Keratinocyte (primary cell): ENCODE measurements around the gene BAIAP2. TPM values are rescaled to one million over a fixed set of nuclear protein-coding genes. Genes with fewer than 3 reads are reported as not detected.
A peak's percentile ranks its signal among the peaks of the same experiment; 100 is the strongest.

ENCODE experiments used
- DNase-seq: peaks from one replicate; pipeline ENCODE4 v3.0.0-alpha.2; 2011; ENCODE audit warnings: low read depth, missing footprints, low spot score
- FAIRE-seq: peaks from 2 replicates; lab custom pipeline; 2011; peaks lifted over from hg19 to GRCh38; lab: Jason Lieb, UNC
- H2AFZ ChIP-seq: 2 replicates; pipeline ENCODE4 v1.6.0; 2012; ENCODE audit warnings: low read length, control low read depth, inconsistent platforms; ENCODE audit not compliant: control insufficient read depth
- H3K27ac ChIP-seq: 2 replicates; pipeline ENCODE4 v1.5.1; 2011; ENCODE audit warnings: low read length; ENCODE audit not compliant: control insufficient read depth, insufficient read depth
- H3K27me3 ChIP-seq: 3 replicates; pipeline ENCODE4 v1.6.0; 2011; ENCODE audit warnings: low read length; ENCODE audit not compliant: control insufficient read depth, insufficient read depth; ENCODE audit errors: extremely low read depth
- H3K36me3 ChIP-seq, 2 experiments: 2 replicates in 1 of 2; 3 replicates in 1 of 2; pipeline ENCODE4 v1.5.1; 2011; ENCODE audit warnings: low read length in 2 of 2, mild to moderate bottlenecking in 1 of 2; ENCODE audit not compliant: control insufficient read depth in 2 of 2, insufficient read depth in 2 of 2; ENCODE audit errors: extremely low read depth in 1 of 2
- H3K4me1 ChIP-seq: 3 replicates; pipeline ENCODE4 v1.5.1; 2011; ENCODE audit warnings: low read length; ENCODE audit not compliant: control insufficient read depth, insufficient read depth; ENCODE audit errors: extremely low read depth
- H3K4me2 ChIP-seq: 3 replicates; pipeline ENCODE4 v1.6.0; 2011; ENCODE audit warnings: low read depth, low read length; ENCODE audit not compliant: control insufficient read depth, insufficient read depth; ENCODE audit errors: extremely low read depth
- H3K4me3 ChIP-seq, 3 experiments: fragments of 200-600 bp in 1 of 3; sonication (generic) in 1 of 3; 2 replicates in 2 of 3; 3 replicates in 1 of 3; pipeline ENCODE4 v1.5.1; 2011 to 2016; ENCODE audit warnings: low read length in 3 of 3, mild to moderate bottlenecking in 3 of 3, control low read depth in 2 of 3, inconsistent platforms in 1 of 3, low read depth in 1 of 3, mixed read lengths in 1 of 3, mixed run types in 1 of 3, moderate library complexity in 1 of 3; ENCODE audit not compliant: control insufficient read depth in 2 of 3, insufficient read depth in 2 of 3; ENCODE audit errors: extremely low read depth in 1 of 3
- H3K79me2 ChIP-seq: 2 replicates; pipeline ENCODE4 v1.6.0; 2012; ENCODE audit warnings: low read length; ENCODE audit not compliant: control insufficient read depth, insufficient read depth
- H3K9ac ChIP-seq: 3 replicates; pipeline ENCODE4 v1.6.0; 2011; ENCODE audit warnings: low read length; ENCODE audit not compliant: control insufficient read depth, insufficient read depth; ENCODE audit errors: extremely low read depth
- H3K9me1 ChIP-seq: 3 replicates; pipeline ENCODE4 v1.6.0; 2011; ENCODE audit warnings: low read length; ENCODE audit not compliant: control insufficient read depth, insufficient read depth; ENCODE audit errors: extremely low read depth
- H3K9me3 ChIP-seq: 2 replicates; pipeline ENCODE4 v1.5.1; 2012; ENCODE audit warnings: low read depth, low read length; ENCODE audit not compliant: control insufficient read depth
- H4K20me1 ChIP-seq: 3 replicates; pipeline ENCODE4 v1.6.0; 2011; ENCODE audit warnings: low read length; ENCODE audit not compliant: control insufficient read depth, insufficient read depth; ENCODE audit errors: extremely low read depth
- CTCF ChIP-seq, 3 experiments: IDR thresholded peaks in 1 of 3; conservative IDR thresholded peaks in 1 of 3; optimal IDR thresholded peaks in 1 of 3; 2 replicates in 2 of 3; 3 replicates in 1 of 3; pipeline versions ENCODE3 to v1.5.1; 2011; ENCODE audit warnings: low read length in 3 of 3, mild to moderate bottlenecking in 3 of 3, moderate library complexity in 2 of 3, control low read depth in 1 of 3, inconsistent platforms in 1 of 3; ENCODE audit not compliant: insufficient read depth in 2 of 3; ENCODE audit errors: extremely low read depth in 1 of 3
- EZH2 ChIP-seq: IDR thresholded peaks from one replicate; pipeline ENCODE4 v1.6.1; 2012; ENCODE audit warnings: inconsistent platforms, mild to moderate bottlenecking, low read length, moderate library complexity
- dilution Hi-C: fragments of 300-500 bp; cut with MboI; formaldehyde crosslinking; loops from one replicate; pipeline ENCODE4 v1.7.0; 2020; ENCODE audit warnings: low sequenced_read_pairs; ENCODE audit not compliant: extremely low pct_ligation_motif_present
- polyA plus RNA-seq, 5 experiments: library from polyadenylated mRNA; depleted of rRNA in 3 of 5; stranded (reverse) in 3 of 5; stranded (forward) in 1 of 5; unstranded in 1 of 5; fragments of >200 nt; gene quantifications; 1 replicate in 1 of 5; 2 replicates in 3 of 5; 3 replicates in 1 of 5; pipeline versions ENCODE4 v1.2.1 to v1.2.3, GENCODE V29; 2011 to 2012; ENCODE audit warnings: missing spikeins in 2 of 5, low read depth in 1 of 5, low replicate concordance in 1 of 5

Gene BAIAP2
- polyA plus RNA-seq, 1 donor (not counting 4 experiments of a cell fraction or from before 2014, with no cell fraction given) = 56.7 TPM

DNA sequence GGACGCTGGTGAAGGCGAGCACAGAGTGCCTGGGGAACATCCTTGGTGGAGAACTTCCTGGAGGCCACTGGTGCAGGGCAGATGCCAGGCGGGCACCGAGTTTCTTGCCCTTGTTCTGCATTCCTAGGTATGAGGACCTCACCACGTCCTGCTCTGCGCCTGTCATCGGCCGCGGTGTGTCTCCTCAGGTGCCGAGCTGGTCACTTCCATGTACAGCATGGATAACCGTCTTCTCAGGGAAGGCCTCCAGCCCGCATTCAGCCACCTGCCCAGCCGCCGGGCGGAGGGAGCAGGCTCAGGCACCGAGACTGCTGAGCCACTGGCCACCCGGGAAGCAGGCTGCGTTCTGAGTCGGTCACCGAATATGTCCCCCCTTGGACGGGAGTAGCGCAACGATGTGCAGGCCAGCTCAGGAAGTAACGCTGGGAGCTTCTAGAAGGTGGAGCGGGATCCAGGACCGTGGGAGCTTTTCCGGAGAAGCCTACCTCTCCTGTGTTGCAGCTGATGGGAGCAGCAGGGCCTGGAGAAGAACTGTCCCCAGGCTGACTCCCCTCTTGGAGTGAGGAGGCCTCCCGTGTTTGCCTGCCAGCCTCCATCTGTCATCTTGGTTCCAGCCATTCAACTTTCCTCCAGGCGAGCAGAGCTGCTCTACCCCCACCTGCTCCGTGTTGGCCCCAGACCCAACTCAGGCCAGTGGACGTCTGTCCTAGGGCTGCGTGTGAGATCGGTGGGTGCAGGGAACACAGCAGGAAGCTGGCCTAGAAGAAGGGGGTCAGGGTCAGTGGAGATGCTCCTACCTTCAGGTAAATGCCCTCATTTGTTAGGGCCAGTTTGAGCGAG is 2.1 kb upstream of the BAIAP2 start:
- no peak for TF ChIP-seq CTCF (optimal IDR thresholded peaks at IDR 0.05 in 1 of 3, IDR thresholded peaks at IDR 0.05 in 1 of 3, conservative IDR thresholded peaks at IDR 0.05 in 1 of 3; ENCODE audit: extremely low read depth in 1 of 3, insufficient read depth in 2 of 3, low read length in 3 of 3)
- no peak for TF ChIP-seq EZH2
- dilution Hi-C loops = no loop called here
- Histone ChIP-seq H3K36me3 (peaks cover 1 to 8% of the 10 kb centered on the region in 2 experiments), H3K4me3 (no peak overlapping the region), H2AFZ (no peak overlapping the region), H3K27me3 (peaks cover 18% of the 10 kb centered on the region), H3K9ac (no peak overlapping the region), H3K9me3 (no peaks in the 10 kb centered on the region), H3K4me2 (no peak overlapping the region), H3K27ac (no peak overlapping the region), H4K20me1 (peaks cover 22% of the 10 kb centered on the region), H3K4me1 (peaks cover 16% of the 10 kb centered on the region), H3K79me2 (peaks cover 29% of the 10 kb centered on the region), H3K9me1 (no peaks in the 10 kb centered on the region)
- DNase-seq (no peak), FAIRE-seq (no peak)

GRCh38 chr17:81033535-81034167 is 1.3 kb upstream of the BAIAP2 start:
- no peak overlapping the region for H3K9ac ChIP-seq
- peaks cover 3 to 16% of the 10 kb centered on the region in 2 experiments for H3K36me3 ChIP-seq
- H3K4me2 ChIP-seq = peak overlapping the region; percentile 79
- no peak overlapping the region for H3K27ac ChIP-seq
- FAIRE-seq = no peak
- TF ChIP-seq CTCF (optimal IDR thresholded peaks at IDR 0.05 in 1 of 3, IDR thresholded peaks at IDR 0.05 in 1 of 3, conservative IDR thresholded peaks at IDR 0.05 in 1 of 3; ENCODE audit: extremely low read depth in 1 of 3, insufficient read depth in 2 of 3, low read length in 3 of 3) (no peak), EZH2 (no peak)
- no peaks in the 10 kb centered on the region for H3K9me1 ChIP-seq
- peaks cover 24% of the 10 kb centered on the region for H3K4me1 ChIP-seq
- H4K20me1 ChIP-seq = peaks cover 30% of the 10 kb centered on the region
- H3K27me3 ChIP-seq = peaks cover 12% of the 10 kb centered on the region
- no peak overlapping the region for H2AFZ ChIP-seq
- peaks cover 37% of the 10 kb centered on the region for H3K79me2 ChIP-seq
- no peak for DNase-seq
- peak overlapping the region; percentile 56 to 77 (median 56) for H3K4me3 ChIP-seq
- no peaks in the 10 kb centered on the region for H3K9me3 ChIP-seq
- dilution Hi-C loops = no loop called here
